HCT116 (cell line): Measurements from ENCODE around the gene C16orf74.

Experiments used
- CTCF ChIP-seq, 3 experiments: fragments of 200-600 bp in 1 of 3; sonication (generic) in 1 of 3; IDR thresholded peaks in 2 of 3; conservative IDR thresholded peaks in 1 of 3; 2 replicates each; pipeline ENCODE4 v1.5.1; 2012 to 2017; ENCODE audit warnings: low read depth in 2 of 3, low read length in 2 of 3, antibody characterized with exemption in 1 of 3, borderline replicate concordance in 1 of 3, control low read depth in 1 of 3, mild to moderate bottlenecking in 1 of 3, mixed read lengths in 1 of 3, mixed run types in 1 of 3, moderate library complexity in 1 of 3; ENCODE audit not compliant: insufficient read depth in 1 of 3
- ELF1 ChIP-seq: IDR thresholded peaks from 2 replicates; pipeline ENCODE4 v1.6.1; 2012; ENCODE audit warnings: low read depth, borderline replicate concordance
- RAD21 ChIP-seq: IDR thresholded peaks from 2 replicates; pipeline ENCODE4 v1.6.1; 2012; ENCODE audit warnings: low read depth, mild to moderate bottlenecking
- SP1 ChIP-seq: IDR thresholded peaks from 2 replicates; pipeline ENCODE4 v1.6.1; 2012; ENCODE audit warnings: low read depth

GRCh38 chr16:85752511-85753420 lies 1.9 kb upstream of the C16orf74 start:
- TF ChIP-seq CTCF (IDR thresholded peaks at IDR 0.05 in 2 of 3, conservative IDR thresholded peaks at IDR 0.05 in 1 of 3; ENCODE audit: borderline replicate concordance in 1 of 3, insufficient read depth in 1 of 3, low read depth in 2 of 3, low read length in 2 of 3) (no peak), RAD21 (no peak), ELF1 (no peak), SP1 (no peak)
